Measurements from ENCODE around the gene POU2F3.

- TF ChIP-seq CTCF (IDR thresholded peaks at IDR 0.05): no peak
- TF ChIP-seq POLR2A (IDR thresholded peaks at IDR 0.05): no peak
Measured at GRCh38 chr11:120310870-120311269, 70.9 kb downstream of the POU2F3 start.

All from body of pancreas (tissue), 4 donors.